Spinal cord (tissue), 10 donors: ENCODE data around the gene IQCE. TPM values are rescaled to one million over a fixed set of nuclear protein-coding genes. Genes with fewer than 3 reads are reported as not detected.
"Not testable (repeated sequence)": the region's sequence is repeated elsewhere in the genome, so short reads cannot be mapped to it uniquely, and the experiment has no call there.

ENCODE experiments used
- DNase-seq, 6 donors: peaks; one replicate each; pipeline versions ENCODE4 v3.0.0 to v3.0.0-alpha.2; 2013 to 2015; ENCODE audit warnings: low spot score in 6 of 6, low read depth in 4 of 6
- H3K27ac ChIP-seq: one replicate; pipeline ENCODE4 v1.5.1; 2013; ENCODE audit warnings: low read depth, low read length, control low read depth
- H3K27me3 ChIP-seq: one replicate; pipeline ENCODE4 v1.6.1; 2013; ENCODE audit warnings: low read length; ENCODE audit not compliant: control insufficient read depth, insufficient read depth
- H3K36me3 ChIP-seq: one replicate; pipeline ENCODE4 v1.6.1; 2013; ENCODE audit warnings: low read length; ENCODE audit not compliant: control insufficient read depth, insufficient read depth
- H3K4me1 ChIP-seq: one replicate; pipeline ENCODE4 v1.6.1; 2013; ENCODE audit warnings: low read length; ENCODE audit not compliant: control insufficient read depth, insufficient read depth
- H3K4me3 ChIP-seq: one replicate; pipeline ENCODE4 v1.5.1; 2013; ENCODE audit warnings: low read depth, low read length, control low read depth
- H3K9me3 ChIP-seq: one replicate; pipeline ENCODE4 v1.6.1; 2013; ENCODE audit warnings: low read length; ENCODE audit not compliant: control insufficient read depth, insufficient read depth
- WGBS: methylation state at CpG from one replicate; pipeline ENCODE4 v1.1.5; 2013; ENCODE audit warnings: missing lambda C conversion rate; ENCODE audit not compliant: insufficient coverage; 5-methylcytosine and 5-hydroxymethylcytosine counted together
- polyA plus RNA-seq, 2 donors: library from polyadenylated mRNA; unstranded; fragments of 120-200 nt; gene quantifications; one replicate each; pipeline ENCODE4 v1.2.1, GENCODE V29; 2013; ENCODE audit not compliant: insufficient read length in 2 of 2
- total RNA-seq, 2 donors: library from RNA; depleted of rRNA in 1 of 2; stranded (reverse); fragments of 120-200 nt in 1 of 2; fragments of >200 nt in 1 of 2; gene quantifications; one replicate each; pipeline versions ENCODE4 v1.2.3 to v1.2.4, GENCODE V29; 2013 to 2014
- donor health status: healthy.

IQCE gene
- total and polyA plus RNA-seq, 4 donors, result 13.5 to 47.1 (median 31.7) TPM

- H3K9me3 ChIP-seq, H3K27me3 ChIP-seq, H3K4me3 ChIP-seq, H3K27ac ChIP-seq, DNase-seq: not testable (repeated sequence)
- Histone ChIP-seq H3K36me3 (peaks cover 25% of the 10 kb centered on the region), H3K4me1 (peaks cover 50% of the 10 kb centered on the region)
- 68% methylated on average over 8 of the region's 15 CpGs for WGBS
Observed at GRCh38 chr7:2532199-2532772, 26.5 kb upstream of the IQCE start.

DNA sequence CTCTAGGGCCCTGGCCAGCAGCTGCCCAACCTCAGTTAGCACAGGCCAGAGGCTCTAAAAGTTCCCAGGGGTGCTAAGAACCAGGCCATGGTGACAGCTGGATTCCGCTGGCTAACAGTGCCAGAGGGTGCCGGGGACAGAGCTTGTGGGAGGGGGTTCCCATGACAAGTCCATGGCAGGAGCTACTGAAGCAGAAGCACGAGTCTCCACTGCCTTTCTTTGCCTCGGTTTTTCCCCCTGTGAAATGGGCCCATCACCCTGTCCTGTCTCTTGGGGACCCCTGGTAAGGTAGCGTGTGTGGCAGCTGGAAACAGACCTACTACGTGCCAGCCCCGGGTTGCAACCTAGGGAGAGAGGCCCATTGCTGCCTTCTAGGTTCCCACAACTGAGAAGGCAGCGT is 26.0 kb upstream of the IQCE start:
- not testable (repeated sequence) for H3K9me3 ChIP-seq, H3K27ac ChIP-seq, H3K27me3 ChIP-seq, DNase-seq, H3K4me3 ChIP-seq
- Histone ChIP-seq H3K36me3 (peaks cover 22% of the 10 kb centered on the region), H3K4me1 (peaks cover 45% of the 10 kb centered on the region)
- no CpG with 5 or more reads among the region's 8 CpGs for WGBS

GRCh38 chr7:2533566-2533965 is 25.2 kb upstream of the IQCE start:
- DNase-seq, H3K4me3 ChIP-seq, H3K9me3 ChIP-seq, H3K27ac ChIP-seq, H3K27me3 ChIP-seq: not testable (repeated sequence)
- Histone ChIP-seq H3K4me1 (peaks cover 39% of the 10 kb centered on the region), H3K36me3 (peaks cover 23% of the 10 kb centered on the region)
- no CpG with 5 or more reads among the region's 8 CpGs for WGBS

GRCh38 chr7:2534214-2534613 is 24.6 kb upstream of the IQCE start:
- not testable (repeated sequence) for H3K4me3 ChIP-seq, H3K27ac ChIP-seq, H3K9me3 ChIP-seq, H3K27me3 ChIP-seq, DNase-seq
- no CpG with 5 or more reads among the region's 34 CpGs for WGBS
- Histone ChIP-seq H3K36me3 (peaks cover 23% of the 10 kb centered on the region), H3K4me1 (peaks cover 32% of the 10 kb centered on the region)

DNA sequence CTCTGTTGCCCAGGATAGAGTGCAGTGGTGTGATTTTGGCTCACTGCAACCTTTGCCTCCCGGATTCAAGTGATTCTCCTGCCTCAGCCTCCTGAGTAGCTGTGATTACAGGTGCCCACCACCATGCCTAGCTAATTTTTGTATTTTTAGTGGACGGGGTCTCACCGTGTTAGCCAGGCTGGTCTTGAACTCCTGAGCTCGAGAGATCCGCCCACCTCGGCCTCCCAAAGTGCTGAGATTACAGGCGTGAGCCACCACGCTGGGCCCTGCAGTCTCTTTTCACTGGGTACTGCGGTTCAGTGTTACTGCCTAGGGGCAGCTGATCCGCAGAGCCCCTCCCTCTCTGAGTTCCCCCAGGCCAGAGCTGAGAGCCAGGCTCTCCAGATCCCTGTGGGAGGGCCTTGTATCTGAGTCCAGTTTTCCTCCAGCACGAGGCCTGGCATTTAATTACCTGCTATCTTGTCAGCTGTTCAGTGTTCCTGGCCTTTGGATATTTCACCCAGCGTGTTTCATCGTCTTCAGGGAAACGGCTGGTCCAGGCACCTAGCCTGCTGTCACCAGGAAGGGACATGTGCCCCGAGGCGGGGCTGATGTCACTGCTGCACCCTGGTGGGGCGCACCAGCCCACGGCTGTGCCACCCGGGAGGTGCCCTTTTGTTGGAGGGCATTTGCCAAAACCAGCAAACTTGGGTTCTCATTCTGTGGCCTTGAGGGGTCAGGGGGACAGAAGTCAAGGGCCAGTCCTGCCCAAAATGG is 22.7 kb upstream of the IQCE start:
- WGBS, result 72% methylated on average over 6 of the region's 19 CpGs
- Histone ChIP-seq H3K4me1 (peaks cover 14% of the 10 kb centered on the region), H3K36me3 (peaks cover 34% of the 10 kb centered on the region)
- H3K9me3 ChIP-seq, H3K4me3 ChIP-seq, DNase-seq, H3K27ac ChIP-seq, H3K27me3 ChIP-seq: not testable (repeated sequence)

DNA sequence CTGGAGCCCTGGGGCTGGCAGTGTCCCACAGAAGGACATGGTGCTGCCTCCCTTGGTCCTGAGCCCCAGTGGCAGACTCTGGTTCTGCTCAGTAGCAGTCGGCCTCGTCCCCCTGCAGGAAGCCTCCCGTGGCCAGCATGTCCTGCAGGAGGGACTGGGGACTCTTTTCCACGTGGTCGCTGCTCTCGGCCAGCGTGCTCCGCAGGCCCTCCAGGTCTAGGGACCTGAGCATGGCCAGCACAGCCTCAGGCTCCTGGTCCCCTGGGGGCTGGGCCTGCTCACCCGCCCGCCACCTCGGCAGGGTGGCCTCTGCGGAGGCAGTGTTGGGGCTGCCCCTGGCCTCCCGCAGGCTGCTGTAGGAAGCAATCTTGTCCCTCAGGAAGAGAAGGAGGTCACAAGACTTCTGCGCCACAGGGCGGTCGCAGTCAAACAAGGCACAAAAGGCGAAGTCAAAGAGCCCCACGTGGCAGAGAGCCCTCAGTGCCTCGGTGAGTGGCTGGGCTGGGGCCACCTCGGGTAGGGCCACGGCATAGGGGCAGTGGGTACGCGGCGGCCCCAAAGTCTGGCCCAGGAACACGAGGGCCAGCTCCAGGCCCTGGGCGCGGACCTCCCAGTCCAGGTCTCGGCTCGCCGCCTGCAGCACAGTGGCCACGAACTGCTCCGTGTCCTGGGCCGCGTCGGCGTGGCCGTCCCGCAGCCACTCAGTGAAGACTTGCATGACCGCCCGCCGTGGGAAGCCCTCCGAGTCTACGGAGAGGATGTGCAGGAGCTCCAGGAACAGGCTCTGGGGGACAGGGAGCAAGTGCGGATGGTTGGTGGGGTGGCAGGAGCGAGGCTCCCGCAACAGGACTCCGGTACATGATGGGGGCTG is 20.6 kb upstream of the IQCE start:
- Histone ChIP-seq H3K27me3 (no peaks in the 10 kb centered on the region), H3K9me3 (no peaks in the 10 kb centered on the region), H3K36me3 (peaks cover 56% of the 10 kb centered on the region), H3K27ac (no peak overlapping the region), H3K4me1 (no peaks in the 10 kb centered on the region), H3K4me3 (no peak overlapping the region)
- WGBS, result 86% methylated on average over 47 of the region's 47 CpGs
- no peak for DNase-seq

GRCh38 chr7:2539031-2539911 is 19.5 kb upstream of the IQCE start:
- Histone ChIP-seq H3K4me1 (no peaks in the 10 kb centered on the region), H3K4me3 (no peak overlapping the region), H3K36me3 (peaks cover 66% of the 10 kb centered on the region), H3K27ac (no peak overlapping the region), H3K27me3 (no peaks in the 10 kb centered on the region), H3K9me3 (no peaks in the 10 kb centered on the region)
- DNase-seq, result no peak
- WGBS, result 87% methylated on average over 32 of the region's 32 CpGs

DNA sequence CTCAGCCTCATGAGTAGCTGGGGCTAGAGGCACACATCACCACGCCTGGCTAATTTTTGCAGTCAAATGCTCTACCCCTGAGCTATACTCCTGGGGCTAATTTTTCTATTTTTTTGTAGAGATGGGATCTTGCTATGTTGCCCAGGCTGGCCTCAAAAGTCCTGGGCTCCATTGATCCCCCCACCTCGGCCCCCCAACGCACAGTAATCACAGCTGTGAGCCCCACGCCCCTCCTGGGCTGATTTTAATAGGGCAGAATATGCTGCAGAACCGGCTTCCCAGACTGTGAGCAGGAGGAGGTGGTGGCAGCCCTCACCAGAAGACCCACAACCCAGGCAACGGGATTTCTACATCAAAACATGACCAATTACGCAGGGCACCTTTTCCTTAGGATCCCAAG is 18.6 kb upstream of the IQCE start:
- DNase-seq, result no peak
- Histone ChIP-seq H3K9me3 (no peaks in the 10 kb centered on the region), H3K27ac (no peak overlapping the region), H3K36me3 (peaks cover 74% of the 10 kb centered on the region), H3K4me3 (no peak overlapping the region), H3K4me1 (no peaks in the 10 kb centered on the region), H3K27me3 (no peaks in the 10 kb centered on the region)
- WGBS, result 92% methylated on average over 5 of the region's 7 CpGs

DNA sequence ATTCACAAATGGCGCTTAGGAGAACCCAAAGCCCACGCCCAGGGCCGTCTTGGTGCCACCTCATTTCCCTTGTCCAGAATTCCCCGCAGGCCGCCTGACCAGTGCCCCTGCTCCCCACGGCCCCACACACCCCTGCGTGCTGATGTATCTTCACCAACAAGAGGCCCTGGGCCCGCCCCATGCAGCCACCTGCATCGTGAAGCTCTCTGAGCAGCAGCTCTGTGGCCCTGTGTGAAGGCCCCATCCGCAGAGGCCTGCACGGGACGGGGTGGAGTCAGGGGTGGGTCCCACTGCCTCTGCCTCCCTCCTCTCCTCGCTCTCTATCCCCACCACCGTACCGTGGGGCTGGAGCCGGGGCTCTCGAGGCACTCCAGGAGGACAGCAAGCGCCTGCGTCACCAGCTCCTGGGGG is 18.1 kb upstream of the IQCE start:
- Histone ChIP-seq H3K4me3 (no peak overlapping the region), H3K4me1 (no peaks in the 10 kb centered on the region), H3K27me3 (no peaks in the 10 kb centered on the region), H3K36me3 (peaks cover 78% of the 10 kb centered on the region), H3K9me3 (no peaks in the 10 kb centered on the region), H3K27ac (no peak overlapping the region)
- no peak for DNase-seq
- WGBS, result 94% methylated on average over 12 of the region's 19 CpGs
